ENCODE data around the gene MTG2.

The MTG2 gene

GRCh38 chr20:62181808-62182207, 1.0 kb upstream of the MTG2 start:
- H3K36me3 ChIP-seq (ENCODE audit: control insufficient read depth in 2 of 2, insufficient read depth in 1 of 2, low read length in 2 of 2) = peaks cover 0 to 12% of the 10 kb centered on the region in 2 experiments; a peak in 2 of 3 replicates
- no peak overlapping the region for H3K27ac ChIP-seq (ENCODE audit: extremely low read depth, low read depth, low read length)
- ChIA-PET POLR2A (no interaction called here), CTCF (no interaction called here)
- no peaks in the 10 kb centered on the region for H3K4me1 ChIP-seq (ENCODE audit: control insufficient read depth, insufficient read depth, low read length)
- peak overlapping the region; percentile 72 for H3K4me3 ChIP-seq (ENCODE audit: low read depth, low read length)
- TF ChIP-seq ZNF449 (tag by site-specific recombination; IDR thresholded peaks at IDR 0.05) (no peak), ZNF26 (tag by site-specific recombination; IDR thresholded peaks at IDR 0.05) (no peak), ZNF292 (tag by site-specific recombination; IDR thresholded peaks at IDR 0.05; ENCODE audit: borderline replicate concordance, low read depth) (no peak), ZNF280D (tag by site-specific recombination; IDR thresholded peaks at IDR 0.05) (no peak), HOXA7 (CRISPR knock-in tag; IDR thresholded peaks at IDR 0.05; ENCODE audit: borderline replicate concordance) (no peak), ZNF266 (tag by site-specific recombination; IDR thresholded peaks at IDR 0.05; ENCODE audit: low read depth) (no peak), IKZF3 (tag by site-specific recombination; IDR thresholded peaks at IDR 0.05) (no peak), ZNF677 (tag by site-specific recombination; IDR thresholded peaks at IDR 0.05) (no peak), KLF17 (tag by site-specific recombination; IDR thresholded peaks at IDR 0.05) (no peak), ZNF157 (tag by site-specific recombination; IDR thresholded peaks at IDR 0.05) (no peak), ZNF24 (tag by site-specific recombination; IDR thresholded peaks at IDR 0.05) (no peak), ZNF335 (tag by site-specific recombination; conservative IDR thresholded peaks at IDR 0.05) (no peak), ZNF76 (tag by site-specific recombination; IDR thresholded peaks at IDR 0.05; ENCODE audit: borderline replicate concordance, low read depth) (no peak), ZNF10 (tag by site-specific recombination; IDR thresholded peaks at IDR 0.05) (no peak), ZNF792 (tag by site-specific recombination; IDR thresholded peaks at IDR 0.05) (no peak), ZIC2 (tag by site-specific recombination; IDR thresholded peaks at IDR 0.05) (no peak), ZNF324 (tag by site-specific recombination; IDR thresholded peaks at IDR 0.05) (no peak)
- no peaks in the 10 kb centered on the region for H3K9me3 ChIP-seq (ENCODE audit: control insufficient read depth, insufficient read depth, low read depth, low read length)

DNA sequence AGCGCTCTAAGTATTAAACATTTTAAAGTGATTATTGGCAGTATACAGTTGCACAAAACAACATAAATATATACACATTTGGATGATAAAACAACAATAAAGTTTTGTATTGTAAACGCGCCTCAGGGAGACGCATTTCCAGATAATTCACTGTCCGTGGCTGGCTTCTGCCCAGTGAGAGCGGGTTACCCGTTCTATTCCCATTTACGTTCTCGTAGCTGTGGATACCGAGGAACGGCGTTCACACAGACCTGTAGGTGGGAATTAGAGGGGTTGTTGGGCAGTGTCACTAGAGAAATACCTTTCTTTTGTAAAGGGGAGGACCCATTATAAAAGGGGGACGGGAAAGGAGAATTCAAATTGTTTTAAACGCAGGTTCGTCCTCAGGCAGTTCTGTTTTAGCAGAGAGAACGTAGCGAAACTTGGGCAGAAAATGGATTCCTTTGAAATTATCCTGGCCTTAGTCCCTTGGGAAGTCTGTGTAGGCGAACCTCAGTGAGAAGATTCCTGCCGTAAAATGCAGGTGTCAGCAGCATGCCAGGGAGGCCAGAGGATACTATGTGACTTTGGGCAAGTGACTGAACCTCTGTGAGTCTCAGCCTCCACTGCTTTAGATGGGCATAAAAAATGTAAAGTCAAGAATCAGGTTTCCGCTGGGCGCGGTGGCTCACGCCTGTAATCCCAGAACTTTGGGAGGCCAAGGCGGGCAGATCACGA, 756 bp downstream of the MTG2 start:
- Histone ChIP-seq H3K27ac (ENCODE audit: extremely low read depth, low read depth, low read length) (peak overlapping the region; percentile 90; the same call in 1 of the 2 replicates), H3K9me3 (ENCODE audit: control insufficient read depth, insufficient read depth, low read depth, low read length) (no peaks in the 10 kb centered on the region), H3K4me3 (ENCODE audit: low read depth, low read length) (peak overlapping the region; percentile 72), H3K4me1 (ENCODE audit: control insufficient read depth, insufficient read depth, low read length) (no peaks in the 10 kb centered on the region), H3K36me3 (ENCODE audit: control insufficient read depth in 2 of 2, insufficient read depth in 1 of 2, low read length in 2 of 2) (peaks cover 0 to 12% of the 10 kb centered on the region in 2 experiments; a peak in 2 of 3 replicates)
- CTCF ChIA-PET = no interaction called here
- POLR2A ChIA-PET = no interaction called here
- TF ChIP-seq ZNF140 (tag by site-specific recombination; IDR thresholded peaks at IDR 0.05) = no peak
- no peak for TF ChIP-seq SP7 (tag by site-specific recombination; IDR thresholded peaks at IDR 0.05)
- no peak for TF ChIP-seq ZNF621 (tag by site-specific recombination; IDR thresholded peaks at IDR 0.05)
- no peak for TF ChIP-seq TSHZ1 (tag by site-specific recombination; IDR thresholded peaks at IDR 0.05; ENCODE audit: borderline replicate concordance)
- TF ChIP-seq, protein P1, sequence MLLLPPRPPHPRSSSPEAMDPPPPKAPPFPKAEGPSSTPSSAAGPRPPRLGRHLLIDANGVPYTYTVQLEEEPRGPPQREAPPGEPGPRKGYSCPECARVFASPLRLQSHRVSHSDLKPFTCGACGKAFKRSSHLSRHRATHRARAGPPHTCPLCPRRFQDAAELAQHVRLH (tag by site-specific recombination; IDR thresholded peaks at IDR 0.05) = no peak
- TF ChIP-seq, protein P2, sequence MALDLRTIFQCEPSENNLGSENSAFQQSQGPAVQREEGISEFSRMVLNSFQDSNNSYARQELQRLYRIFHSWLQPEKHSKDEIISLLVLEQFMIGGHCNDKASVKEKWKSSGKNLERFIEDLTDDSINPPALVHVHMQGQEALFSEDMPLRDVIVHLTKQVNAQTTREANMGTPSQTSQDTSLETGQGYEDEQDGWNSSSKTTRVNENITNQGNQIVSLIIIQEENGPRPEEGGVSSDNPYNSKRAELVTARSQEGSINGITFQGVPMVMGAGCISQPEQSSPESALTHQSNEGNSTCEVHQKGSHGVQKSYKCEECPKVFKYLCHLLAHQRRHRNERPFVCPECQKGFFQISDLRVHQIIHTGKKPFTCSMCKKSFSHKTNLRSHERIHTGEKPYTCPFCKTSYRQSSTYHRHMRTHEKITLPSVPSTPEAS (tag by site-specific recombination; IDR thresholded peaks at IDR 0.05) = no peak
